ENCODE results near the gene GLB1L2. TPM values are rescaled to one million over a fixed set of nuclear protein-coding genes. Genes with fewer than 3 reads are reported as not detected.

Gene GLB1L2
- total and polyA plus RNA-seq, 10 donors, result 0.29 to 1.5 (median 0.51) TPM; not detected in 1

DNA sequence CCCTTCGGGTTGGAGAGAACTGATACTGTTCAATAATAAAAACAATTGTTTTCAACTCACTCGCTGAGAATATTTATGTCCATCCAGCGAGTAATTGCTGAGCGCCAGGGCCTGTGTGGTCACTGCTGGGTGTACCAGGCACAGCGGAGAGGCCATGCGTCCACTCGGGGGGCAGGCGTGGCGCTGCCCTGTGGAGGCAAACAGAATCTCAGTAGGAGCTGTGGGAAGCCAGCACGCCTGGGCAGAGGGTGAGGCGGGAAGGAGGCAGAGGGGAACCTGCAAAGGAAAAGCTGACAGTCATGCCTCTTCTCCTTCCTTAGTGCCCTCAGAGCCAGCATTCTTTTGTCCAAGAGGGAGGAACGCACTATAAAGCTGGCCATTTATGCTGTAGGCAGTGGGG lies 44.2 kb upstream of the GLB1L2 start:
- Histone ChIP-seq H3K4me3 (no peak overlapping the region), H3K36me3 (no peaks in the 10 kb centered on the region), H3K27me3 (replicated peaks in 1 of 7) (peaks cover 0 to 22% (median 0%) of the 10 kb centered on the region in 7 donors), H3K9me3 (no peaks in the 10 kb centered on the region), H3K27ac (no peak overlapping the region), H3K4me1 (no peaks in the 10 kb centered on the region)
- DNase-seq, result no peak
- 89 to 94% (median 90%) methylated on average over 12 of the region's 12 CpGs for WGBS, 5 donors
- intact Hi-C loops (cut with DNase I; ENCODE audit: low total_unique reads), result no loop called here
- TF ChIP-seq, protein P1, sequence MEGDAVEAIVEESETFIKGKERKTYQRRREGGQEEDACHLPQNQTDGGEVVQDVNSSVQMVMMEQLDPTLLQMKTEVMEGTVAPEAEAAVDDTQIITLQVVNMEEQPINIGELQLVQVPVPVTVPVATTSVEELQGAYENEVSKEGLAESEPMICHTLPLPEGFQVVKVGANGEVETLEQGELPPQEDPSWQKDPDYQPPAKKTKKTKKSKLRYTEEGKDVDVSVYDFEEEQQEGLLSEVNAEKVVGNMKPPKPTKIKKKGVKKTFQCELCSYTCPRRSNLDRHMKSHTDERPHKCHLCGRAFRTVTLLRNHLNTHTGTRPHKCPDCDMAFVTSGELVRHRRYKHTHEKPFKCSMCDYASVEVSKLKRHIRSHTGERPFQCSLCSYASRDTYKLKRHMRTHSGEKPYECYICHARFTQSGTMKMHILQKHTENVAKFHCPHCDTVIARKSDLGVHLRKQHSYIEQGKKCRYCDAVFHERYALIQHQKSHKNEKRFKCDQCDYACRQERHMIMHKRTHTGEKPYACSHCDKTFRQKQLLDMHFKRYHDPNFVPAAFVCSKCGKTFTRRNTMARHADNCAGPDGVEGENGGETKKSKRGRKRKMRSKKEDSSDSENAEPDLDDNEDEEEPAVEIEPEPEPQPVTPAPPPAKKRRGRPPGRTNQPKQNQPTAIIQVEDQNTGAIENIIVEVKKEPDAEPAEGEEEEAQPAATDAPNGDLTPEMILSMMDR (IDR thresholded peaks at IDR 0.05 in 8 of 11, conservative IDR thresholded peaks at IDR 0.05 in 3 of 11), result no peak
- TF ChIP-seq POLR2AphosphoS5 (IDR thresholded peaks at IDR 0.05) (no peak), POLR2A (IDR thresholded peaks at IDR 0.05) (no peak)

DNA sequence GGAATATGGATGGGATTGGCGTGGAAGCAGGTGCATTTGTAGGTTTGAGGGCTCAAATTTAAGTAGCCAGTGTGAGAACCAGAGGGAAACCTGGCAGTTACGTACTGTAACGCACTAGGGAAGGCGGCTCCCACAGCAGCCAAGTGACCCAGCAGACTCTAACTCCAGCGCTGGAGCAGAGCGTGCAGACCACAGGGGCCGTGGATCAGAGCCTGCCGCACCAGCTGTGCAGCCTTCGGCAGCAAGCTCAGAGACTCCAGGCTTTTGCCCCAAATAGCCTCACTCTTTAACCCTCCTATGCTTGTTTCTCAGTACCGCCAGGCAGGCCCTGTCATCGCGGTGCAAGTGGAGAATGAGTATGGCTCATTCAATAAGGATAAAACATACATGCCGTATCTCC lies 43.3 kb upstream of the GLB1L2 start:
- WGBS, 5 donors, result 89 to 95% (median 94%) methylated on average over 11 to 13 of the region's 13 CpGs
- peaks cover 0 to 13% (median 0%) of the 10 kb centered on the region in 7 donors for H3K27me3 ChIP-seq (replicated peaks in 1 of 7)
- no peak overlapping the region for H3K27ac ChIP-seq
- H3K4me3 ChIP-seq, result no peak overlapping the region
- H3K9me3 ChIP-seq, result no peaks in the 10 kb centered on the region
- TF ChIP-seq, protein P1 (IDR thresholded peaks at IDR 0.05 in 8 of 11, conservative IDR thresholded peaks at IDR 0.05 in 3 of 11), result no peak
- TF ChIP-seq POLR2A (IDR thresholded peaks at IDR 0.05) (no peak), POLR2AphosphoS5 (IDR thresholded peaks at IDR 0.05) (no peak)
- no peaks in the 10 kb centered on the region for H3K36me3 ChIP-seq
- no peaks in the 10 kb centered on the region for H3K4me1 ChIP-seq
- intact Hi-C loops (cut with DNase I; ENCODE audit: low total_unique reads), result no loop called here
- no peak for DNase-seq

DNA sequence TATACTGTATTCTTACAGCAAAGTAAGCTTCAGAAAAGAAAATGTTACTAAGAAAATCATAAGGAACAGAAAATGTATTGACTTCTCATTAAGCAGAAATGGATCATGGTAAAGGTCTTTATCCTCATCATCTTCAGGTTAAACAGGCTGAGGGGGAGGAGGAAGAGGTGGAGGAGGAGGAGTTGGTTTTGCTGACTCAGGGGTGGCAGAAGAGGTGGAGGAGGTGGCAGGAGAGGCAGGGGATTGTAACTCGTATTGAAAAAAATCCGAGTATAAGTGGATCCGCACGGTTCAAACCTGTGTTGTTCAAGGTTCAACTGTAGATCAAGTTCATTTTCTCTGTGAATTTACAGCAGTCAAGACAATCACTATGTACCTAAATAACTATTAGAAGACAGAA lies 42.6 kb upstream of the GLB1L2 start:
- no peak for DNase-seq
- H3K27me3 ChIP-seq (replicated peaks in 1 of 7), result peaks cover 0 to 7% (median 0%) of the 10 kb centered on the region in 7 donors
- no peaks in the 10 kb centered on the region for H3K4me1 ChIP-seq
- H3K36me3 ChIP-seq, result no peaks in the 10 kb centered on the region
- 74 to 87% (median 83%) methylated on average over 4 of the region's 4 CpGs for WGBS, 5 donors
- intact Hi-C loops (cut with DNase I; ENCODE audit: low total_unique reads), result no loop called here
- H3K4me3 ChIP-seq, result no peak overlapping the region
- TF ChIP-seq, protein P1 (IDR thresholded peaks at IDR 0.05 in 8 of 11, conservative IDR thresholded peaks at IDR 0.05 in 3 of 11), result no peak
- no peak for TF ChIP-seq POLR2AphosphoS5 (IDR thresholded peaks at IDR 0.05)
- no peak for TF ChIP-seq POLR2A (IDR thresholded peaks at IDR 0.05)
- no peaks in the 10 kb centered on the region for H3K9me3 ChIP-seq
- no peak overlapping the region for H3K27ac ChIP-seq

DNA sequence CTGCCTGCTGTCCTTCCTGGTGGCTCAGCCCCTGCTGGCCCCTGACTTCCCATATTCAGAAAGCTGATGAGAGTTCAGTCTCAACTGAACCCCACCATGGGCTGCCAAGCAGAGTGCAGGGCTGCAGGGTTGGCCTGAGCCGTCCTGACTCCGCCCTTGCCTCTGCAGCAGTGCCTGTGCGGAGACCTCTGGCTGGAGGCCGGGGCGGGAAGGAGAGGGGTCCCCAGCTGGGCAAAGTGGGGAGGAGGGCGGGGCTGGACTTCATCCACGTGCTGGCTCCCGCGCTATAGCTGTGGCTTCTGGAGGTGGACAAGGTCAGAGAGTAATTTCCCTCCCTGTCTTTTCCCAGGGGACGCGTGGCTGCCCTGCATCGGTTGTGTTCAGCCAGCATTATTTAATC lies 42.0 kb upstream of the GLB1L2 start:
- intact Hi-C loops (cut with DNase I; ENCODE audit: low total_unique reads), result no loop called here
- Histone ChIP-seq H3K9me3 (no peaks in the 10 kb centered on the region), H3K36me3 (no peaks in the 10 kb centered on the region), H3K4me1 (no peaks in the 10 kb centered on the region), H3K27me3 (replicated peaks in 1 of 7) (peaks cover 0 to 4% (median 0%) of the 10 kb centered on the region in 7 donors), H3K4me3 (no peak overlapping the region), H3K27ac (no peak overlapping the region)
- no peak for DNase-seq
- no peak for TF ChIP-seq POLR2A (IDR thresholded peaks at IDR 0.05)
- 51 to 76% (median 55%) methylated on average over 10 to 12 of the region's 12 CpGs for WGBS, 5 donors

DNA sequence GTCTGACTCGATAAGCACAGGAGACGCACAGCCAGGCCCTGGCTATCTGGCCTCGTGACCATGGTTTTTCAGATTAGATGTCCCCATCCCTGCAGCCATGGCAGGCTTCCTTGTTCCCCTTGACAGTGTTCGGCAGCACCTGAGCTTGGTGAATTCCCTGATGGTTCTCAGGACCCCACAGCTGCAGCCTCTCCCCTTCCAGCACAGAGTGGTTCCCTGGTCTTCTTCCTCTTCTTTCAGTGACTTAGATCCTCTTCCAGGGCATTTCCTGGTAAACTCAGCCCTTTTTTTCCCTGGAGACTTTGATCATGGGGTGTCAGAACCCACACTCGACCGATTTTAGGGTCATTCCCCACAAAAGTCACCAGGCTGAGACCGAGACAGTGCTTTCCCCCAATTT lies 41.1 kb upstream of the GLB1L2 start:
- Histone ChIP-seq H3K27me3 (replicated peaks in 1 of 7) (peaks cover 0 to 4% (median 0%) of the 10 kb centered on the region in 7 donors), H3K36me3 (no peaks in the 10 kb centered on the region), H3K4me1 (no peaks in the 10 kb centered on the region), H3K9me3 (no peaks in the 10 kb centered on the region), H3K27ac (no peak overlapping the region), H3K4me3 (no peak overlapping the region)
- intact Hi-C loops (cut with DNase I; ENCODE audit: low total_unique reads), result no loop called here
- TF ChIP-seq POLR2A (IDR thresholded peaks at IDR 0.05) (no peak), POLR2AphosphoS5 (IDR thresholded peaks at IDR 0.05) (no peak)
- TF ChIP-seq, protein P1 (IDR thresholded peaks at IDR 0.05 in 8 of 11, conservative IDR thresholded peaks at IDR 0.05 in 3 of 11), result no peak
- 82 to 92% (median 89%) methylated on average over 7 of the region's 7 CpGs for WGBS, 5 donors
- no peak for DNase-seq

All from spleen (tissue), 11 donors.